Thoracic aorta (tissue), 2 donors: ENCODE measurements around the gene CXCL9. TPM values are rescaled to one million over a fixed set of nuclear protein-coding genes. Genes with fewer than 3 reads are reported as not detected.
"Not testable (repeated sequence)": the region's sequence is repeated elsewhere in the genome, so short reads cannot be mapped to it uniquely, and the experiment has no call there.

ENCODE experiments used
- ATAC-seq: fragments of 150-250 bp; one replicate; pipeline ENCODE4 v1.8.0; 2017; ENCODE audit warnings: low read depth; ENCODE audit not compliant: insufficient number of reproducible peaks, low FRiP score
- DNase-seq: peaks from one replicate; pipeline ENCODE4 v3.0.0-alpha.2; 2020; ENCODE audit warnings: low spot score
- H3K27ac ChIP-seq, 2 donors: fragments of 200-600 bp; sonication (generic); 1 replicate in 1 of 2; 2 replicates in 1 of 2; pipeline ENCODE4 v1.5.1; 2016; ENCODE audit warnings: mild to moderate bottlenecking in 2 of 2, moderate library complexity in 2 of 2
- H3K27me3 ChIP-seq: fragments of 200-600 bp; sonication (generic); replicated peaks from 2 replicates; pipeline ENCODE4 v1.6.0; 2016; ENCODE audit warnings: mild to moderate bottlenecking; ENCODE audit not compliant: insufficient read depth
- H3K36me3 ChIP-seq: fragments of 200-600 bp; sonication (generic); one replicate; pipeline ENCODE4 v1.5.1; 2016
- H3K4me1 ChIP-seq, 2 donors: fragments of 200-600 bp; sonication (generic); 1 replicate in 1 of 2; 2 replicates in 1 of 2; pipeline versions ENCODE4 v1.5.1 to v1.6.0; 2016; ENCODE audit warnings: low read depth in 2 of 2, mild to moderate bottlenecking in 1 of 2; ENCODE audit not compliant: control insufficient read depth in 1 of 2
- H3K4me3 ChIP-seq: fragments of 200-600 bp; sonication (generic); 2 replicates; pipeline ENCODE4 v1.5.1; 2016; ENCODE audit warnings: mild to moderate bottlenecking
- H3K9me3 ChIP-seq: fragments of 200-600 bp; sonication (generic); 2 replicates; pipeline ENCODE4 v1.5.1; 2016
- CTCF ChIP-seq: fragments of 200-600 bp; sonication (generic); IDR thresholded peaks from one replicate; pipeline ENCODE4 v1.5.1; 2019; ENCODE audit warnings: antibody characterized with exemption
- total RNA-seq, 2 donors: library from RNA; depleted of rRNA; stranded (reverse); fragments of >200 nt; gene quantifications; one replicate each; pipeline versions ENCODE4 v1.1.0 to v1.2.3, GENCODE V29; 2016

CXCL9 gene
- total RNA-seq: 1 to 10 TPM in 1 of 2 donors, under 1 TPM in 1; 0.63 to 1.2 TPM

DNA sequence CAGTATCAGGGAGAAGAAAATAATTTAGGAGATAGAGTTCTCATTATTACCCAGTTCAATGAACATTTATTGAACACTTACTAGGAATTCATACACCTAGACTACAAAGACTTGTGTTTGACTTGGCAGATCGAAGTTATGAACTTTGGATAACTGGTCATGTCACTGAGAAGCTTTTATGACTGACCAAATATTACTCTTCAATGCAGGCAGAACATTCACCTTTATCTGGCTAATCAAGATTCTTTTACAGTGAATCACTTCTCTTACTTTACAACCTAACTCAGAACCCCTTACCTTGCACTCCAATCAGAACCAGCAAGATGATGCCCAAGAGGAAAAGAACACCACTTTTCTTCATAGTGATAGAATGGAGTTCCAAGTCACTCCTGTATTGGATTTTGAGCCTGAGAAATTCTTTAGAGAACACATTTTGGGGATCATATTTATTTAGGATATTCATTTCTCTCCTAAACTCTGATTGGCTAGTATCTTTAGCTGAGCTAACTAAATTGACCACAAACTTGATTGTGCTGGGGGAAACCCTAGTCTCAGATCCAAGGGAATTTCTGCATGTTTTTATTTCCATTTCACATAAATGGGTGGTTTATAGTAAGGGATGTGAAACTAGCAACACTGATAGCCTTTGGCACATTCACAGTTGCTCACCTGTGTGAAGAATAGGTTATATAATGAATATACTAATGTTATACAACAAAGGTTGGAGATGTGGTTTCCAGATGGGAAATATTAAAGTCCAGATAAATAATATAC, at the start of gene CXCL9:
TSS of gene CXCL9 (minus strand) at position 421 of the 774 bp plus-strand sequence. CDS start at position 361, 60 bp downstream.
- no peaks in the 10 kb centered on the region for H3K27me3 ChIP-seq
- no peaks in the 10 kb centered on the region for H3K36me3 ChIP-seq
- TF ChIP-seq CTCF: no peak
- H3K4me3 ChIP-seq: no peak within 1 kb of the TSS
- DNase-seq (no peak), ATAC-seq (no peak)
- H3K4me1 ChIP-seq: peaks cover 0 to 1% of the 10 kb centered on the region in 2 donors
- H3K27ac ChIP-seq: no peak within 1 kb of the TSS
- no peaks in the 10 kb centered on the region for H3K9me3 ChIP-seq

DNA sequence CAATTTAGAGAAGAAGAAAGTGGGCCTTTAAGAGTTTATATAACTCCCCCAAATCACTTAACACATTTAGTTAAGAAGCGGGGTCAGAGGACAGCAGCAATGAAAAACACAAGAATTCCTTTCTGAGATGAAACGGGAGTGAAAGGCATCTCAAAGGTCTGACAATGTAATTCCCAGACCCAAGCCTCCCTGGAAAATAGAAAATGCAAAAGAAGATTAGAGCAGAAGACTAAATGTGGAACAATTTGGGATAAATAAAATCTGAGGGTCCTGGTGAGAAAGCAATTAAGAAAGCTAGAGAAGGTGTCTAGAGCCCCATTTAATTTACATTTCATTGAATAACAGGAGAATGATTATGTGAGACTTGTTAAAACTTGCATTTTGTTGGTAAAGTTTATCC, 48.1 kb upstream of the CXCL9 start:
- TF ChIP-seq CTCF: no peak
- Histone ChIP-seq H3K4me3 (no peak overlapping the region), H3K4me1 (no peaks in the 10 kb centered on the region), H3K9me3 (no peaks in the 10 kb centered on the region), H3K36me3 (no peaks in the 10 kb centered on the region), H3K27ac (no peak overlapping the region), H3K27me3 (no peaks in the 10 kb centered on the region)
- no peak for DNase-seq
- no peak for ATAC-seq

DNA sequence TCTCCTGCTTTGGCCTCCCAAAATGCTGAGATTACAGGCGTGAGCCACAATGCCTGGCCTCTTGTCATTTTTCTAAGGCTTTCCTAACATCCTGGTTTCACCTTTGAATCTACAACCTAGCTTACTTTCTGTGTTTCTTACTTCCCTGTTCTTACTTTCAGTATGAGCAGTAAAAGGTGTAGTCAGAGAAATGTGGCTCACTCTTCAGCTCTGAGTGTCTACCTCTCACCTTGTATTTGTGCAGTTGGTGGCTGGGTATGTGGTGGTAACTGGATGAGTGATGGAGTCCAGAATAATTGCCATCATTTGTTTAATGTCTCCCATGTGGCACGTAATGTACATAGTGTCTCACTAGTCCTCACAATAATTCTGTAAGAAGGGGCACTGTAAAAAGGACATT, 47.7 kb upstream of the CXCL9 start:
- no peaks in the 10 kb centered on the region for H3K4me1 ChIP-seq
- H3K4me3 ChIP-seq: no peak overlapping the region
- no peaks in the 10 kb centered on the region for H3K9me3 ChIP-seq
- TF ChIP-seq CTCF: no peak
- no peak for DNase-seq
- no peak for ATAC-seq
- no peak overlapping the region for H3K27ac ChIP-seq
- H3K36me3 ChIP-seq: no peaks in the 10 kb centered on the region
- no peaks in the 10 kb centered on the region for H3K27me3 ChIP-seq

- Histone ChIP-seq H3K27me3 (no peaks in the 10 kb centered on the region), H3K4me3 (no peak overlapping the region), H3K36me3 (no peaks in the 10 kb centered on the region), H3K27ac (no peak overlapping the region), H3K9me3 (no peaks in the 10 kb centered on the region), H3K4me1 (no peaks in the 10 kb centered on the region)
- ATAC-seq: no peak
- no peak for TF ChIP-seq CTCF
- DNase-seq: no peak
Measured at GRCh38 chr4:76053730-76054129, 46.4 kb upstream of the CXCL9 start.

GRCh38 chr4:76050560-76051050, 43.3 kb upstream of the CXCL9 start:
- H3K4me3 ChIP-seq, ATAC-seq, H3K36me3 ChIP-seq, H3K27ac ChIP-seq, H3K4me1 ChIP-seq, H3K9me3 ChIP-seq, DNase-seq, H3K27me3 ChIP-seq: not testable (repeated sequence)

DNA sequence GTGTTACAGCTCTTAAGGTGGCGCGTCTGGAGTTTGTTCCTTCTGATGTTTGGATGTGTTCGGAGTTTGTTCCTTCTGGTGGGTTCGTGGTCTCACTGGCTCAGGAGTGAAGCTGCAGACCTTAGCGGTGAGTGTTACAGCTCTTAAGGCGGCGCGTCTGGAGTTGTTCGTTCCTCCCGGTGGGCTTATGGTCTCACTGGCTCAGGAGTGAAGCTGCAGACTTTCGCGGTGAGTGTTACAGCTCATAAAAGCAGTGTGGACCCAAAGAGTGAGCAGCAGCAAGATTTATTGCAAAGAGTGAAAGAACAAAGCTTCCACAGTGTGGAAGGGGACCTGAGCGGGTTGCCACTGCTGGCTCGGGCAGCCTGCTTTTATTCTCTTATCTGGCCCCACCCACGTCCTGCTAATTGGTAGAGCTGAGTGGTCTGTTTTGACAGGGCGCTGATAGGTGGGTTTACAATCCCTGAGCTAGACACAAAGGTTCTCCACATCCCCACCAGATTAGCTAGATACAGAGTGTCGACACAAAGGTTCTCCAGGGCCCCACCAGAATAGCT, 42.6 kb upstream of the CXCL9 start:
- H3K4me3 ChIP-seq, H3K4me1 ChIP-seq, H3K9me3 ChIP-seq, H3K36me3 ChIP-seq, H3K27ac ChIP-seq, ATAC-seq, DNase-seq, H3K27me3 ChIP-seq: not testable (repeated sequence)

GRCh38 chr4:76044686-76045085, 37.4 kb upstream of the CXCL9 start:
- not testable (repeated sequence) for H3K4me1 ChIP-seq, DNase-seq, H3K27ac ChIP-seq, H3K9me3 ChIP-seq, ATAC-seq, H3K36me3 ChIP-seq, H3K27me3 ChIP-seq, H3K4me3 ChIP-seq

- H3K27ac ChIP-seq, H3K36me3 ChIP-seq, H3K4me1 ChIP-seq, ATAC-seq, H3K9me3 ChIP-seq, H3K27me3 ChIP-seq, H3K4me3 ChIP-seq, DNase-seq: not testable (repeated sequence)
Measured at GRCh38 chr4:76043306-76043705, 36.0 kb upstream of the CXCL9 start.
